DMS114 treated with DMSO at 0.1 percent for 48 hours (cell line): ENCODE results near the gene DHRS1.

ENCODE experiments used
- DNase-seq: peaks from one replicate; lab custom pipeline; 2025; ENCODE audit not compliant: unreplicated experiment; lab: John Stamatoyannopoulos, UW

The DHRS1 gene

GRCh38 chr14:24285351-24285750 lies 14.2 kb downstream of the DHRS1 start:
- DNase-seq, result no peak

GRCh38 chr14:24284501-24285035 lies 15.0 kb downstream of the DHRS1 start:
- DNase-seq, result no peak

GRCh38 chr14:24283796-24284460 lies 15.7 kb downstream of the DHRS1 start:
- DNase-seq, result no peak

- no peak for DNase-seq
Measured at GRCh38 chr14:24282736-24283135, 16.8 kb downstream of the DHRS1 start.

GRCh38 chr14:24281636-24282035 lies 17.9 kb downstream of the DHRS1 start:
- no peak for DNase-seq

- DNase-seq, result no peak
Measured at GRCh38 chr14:24280797-24281460, 18.7 kb downstream of the DHRS1 start.

GRCh38 chr14:24279301-24280186 lies 20.0 kb downstream of the DHRS1 start:
- no peak for DNase-seq

GRCh38 chr14:24278424-24278823 lies 21.2 kb downstream of the DHRS1 start:
- DNase-seq, result no peak

GRCh38 chr14:24277606-24278321 lies 21.8 kb downstream of the DHRS1 start:
- DNase-seq, result no peak

GRCh38 chr14:24277071-24277470 lies 22.5 kb downstream of the DHRS1 start:
- DNase-seq, result no peak

GRCh38 chr14:24274101-24274543 lies 25.5 kb downstream of the DHRS1 start:
- DNase-seq, result no peak

- DNase-seq, result no peak
Measured at GRCh38 chr14:24273422-24273998, 26.1 kb downstream of the DHRS1 start.

- no peak for DNase-seq
Measured at GRCh38 chr14:24272467-24272866, 27.1 kb downstream of the DHRS1 start.

GRCh38 chr14:24271834-24272263 lies 27.7 kb downstream of the DHRS1 start:
- DNase-seq, result no peak

GRCh38 chr14:24271134-24271833 lies 28.3 kb downstream of the DHRS1 start, which contains the start of gene RABGGTA:
RABGGTA (minus strand) TSS chr14:24271597; CDS start chr14:24271115, 482 bp downstream.
- peak; percentile 62 for DNase-seq

- no peak for DNase-seq
Measured at GRCh38 chr14:24270537-24271133, 28.9 kb downstream of the DHRS1 start.

- DNase-seq, result no peak
Measured at GRCh38 chr14:24269910-24270536, 29.6 kb downstream of the DHRS1 start.

GRCh38 chr14:24269368-24269767 lies 30.2 kb downstream of the DHRS1 start:
- no peak for DNase-seq

GRCh38 chr14:24268225-24268624 lies 31.4 kb downstream of the DHRS1 start:
- DNase-seq, result no peak
